ENCODE measurements around the gene ACSL3. TPM values are rescaled to one million over a fixed set of nuclear protein-coding genes. Genes with fewer than 3 reads are reported as not detected.
"Not testable (repeated sequence)": the region's sequence is repeated elsewhere in the genome, so short reads cannot be mapped to it uniquely, and the experiment has no call there.

The ACSL3 gene
- total RNA-seq, 4 donors from 2014 or later: 22.4 to 54.1 (median 42.3) TPM

GRCh38 chr2:222837643-222838056, 23.2 kb upstream of the ACSL3 start:
- in situ Hi-C loops (cut with MboI; ENCODE audit: low pct_ligation_motif_present in 1 of 4, low pct_unique_long_range_greater_than_20kb in 1 of 4, low sequenced_read_pairs in 3 of 4): no loop called here
- 70 to 75% methylated on average over 4 of the region's 4 CpGs for WGBS, 2 donors (ENCODE audit: low coverage in 1 of 2)
- Histone ChIP-seq H3K36me3 (no peaks in the 10 kb centered on the region), H3K27me3 (no peaks in the 10 kb centered on the region), H3K4me3 (no peak overlapping the region), H3K4me1 (peaks cover 0 to 21% (median 5%) of the 10 kb centered on the region in 4 donors), H3K9me3 (no peaks in the 10 kb centered on the region), H3K27ac (no peak overlapping the region)
- TF ChIP-seq CTCF (IDR thresholded peaks at IDR 0.05): no peak
- no peak for TF ChIP-seq POLR2AphosphoS5 (IDR thresholded peaks at IDR 0.05)
- TF ChIP-seq EP300 (IDR thresholded peaks at IDR 0.05; ENCODE audit: low read depth): no peak
- TF ChIP-seq POLR2A (IDR thresholded peaks at IDR 0.05): no peak
- DNase-seq: no peak
- intact Hi-C loops (cut with DNase I; ENCODE audit: low total_unique reads): no loop called here

GRCh38 chr2:222840060-222840802, 20.6 kb upstream of the ACSL3 start:
- Histone ChIP-seq H3K9me3 (no peaks in the 10 kb centered on the region), H3K36me3 (no peaks in the 10 kb centered on the region), H3K4me3 (no peak overlapping the region), H3K27ac (no peak overlapping the region), H3K4me1 (peaks cover 0 to 19% (median 6%) of the 10 kb centered on the region in 4 donors), H3K27me3 (no peaks in the 10 kb centered on the region)
- intact Hi-C loops (cut with DNase I; ENCODE audit: low total_unique reads) (no loop called here), in situ Hi-C loops (cut with MboI; ENCODE audit: low pct_ligation_motif_present in 1 of 4, low pct_unique_long_range_greater_than_20kb in 1 of 4, low sequenced_read_pairs in 3 of 4) (no loop called here)
- DNase-seq: no peak
- no peak for TF ChIP-seq POLR2AphosphoS5 (IDR thresholded peaks at IDR 0.05)
- TF ChIP-seq CTCF (IDR thresholded peaks at IDR 0.05): no peak
- WGBS, 2 donors (ENCODE audit: low coverage in 1 of 2): 79 to 82% methylated on average over 3 of the region's 3 CpGs

- peaks cover 0 to 11% (median 4%) of the 10 kb centered on the region in 4 donors for H3K4me1 ChIP-seq
- in situ Hi-C loops (cut with MboI; ENCODE audit: low pct_ligation_motif_present in 1 of 4, low pct_unique_long_range_greater_than_20kb in 1 of 4, low sequenced_read_pairs in 3 of 4): no loop called here
- peak overlapping the region; percentile 22 to 59 (median 40) for H3K27ac ChIP-seq
- TF ChIP-seq EP300 (IDR thresholded peaks at IDR 0.05; ENCODE audit: low read depth) (no peak), CTCF (IDR thresholded peaks at IDR 0.05) (no peak), POLR2AphosphoS5 (IDR thresholded peaks at IDR 0.05) (no peak), POLR2A (IDR thresholded peaks at IDR 0.05) (no peak)
- H3K4me3 ChIP-seq: no peak overlapping the region
- no peaks in the 10 kb centered on the region for H3K27me3 ChIP-seq
- no peaks in the 10 kb centered on the region for H3K36me3 ChIP-seq
- H3K9me3 ChIP-seq: no peaks in the 10 kb centered on the region
- intact Hi-C loops (cut with DNase I; ENCODE audit: low total_unique reads): loop anchor here (1.0 kb wide), 1 partner anchor 30 kb away; no protein-coding TSS in a partner anchor
- no peak for DNase-seq
- WGBS, 2 donors (ENCODE audit: low coverage in 1 of 2): 32 to 43% methylated on average over 3 of the region's 3 CpGs
These were observed 18.2 kb upstream of the ACSL3 start for GRCh38 chr2:222842491-222843174.

GRCh38 chr2:222844323-222844722, 16.5 kb upstream of the ACSL3 start:
- TF ChIP-seq CTCF (IDR thresholded peaks at IDR 0.05): no peak
- Histone ChIP-seq H3K36me3 (no peaks in the 10 kb centered on the region), H3K27ac (peak overlapping the region in 2 of 4 donors; percentile 11 to 21), H3K4me1 (peaks cover 0 to 11% (median 4%) of the 10 kb centered on the region in 4 donors), H3K4me3 (no peak overlapping the region), H3K27me3 (no peaks in the 10 kb centered on the region), H3K9me3 (no peaks in the 10 kb centered on the region)
- no peak for DNase-seq
- 66 to 67% methylated on average over 6 of the region's 6 CpGs for WGBS, 2 donors (ENCODE audit: low coverage in 1 of 2)
- in situ Hi-C loops (cut with MboI; ENCODE audit: low pct_ligation_motif_present in 1 of 4, low pct_unique_long_range_greater_than_20kb in 1 of 4, low sequenced_read_pairs in 3 of 4) (no loop called here), intact Hi-C loops (cut with DNase I; ENCODE audit: low total_unique reads) (no loop called here)

- peaks cover 0 to 11% (median 4%) of the 10 kb centered on the region in 4 donors for H3K4me1 ChIP-seq
- H3K27ac ChIP-seq; H3K36me3 ChIP-seq; in situ Hi-C loops (cut with MboI; ENCODE audit: low pct_ligation_motif_present in 1 of 4, low pct_unique_long_range_greater_than_20kb in 1 of 4, low sequenced_read_pairs in 3 of 4); H3K9me3 ChIP-seq; H3K4me3 ChIP-seq; DNase-seq; intact Hi-C loops (cut with DNase I; ENCODE audit: low total_unique reads); H3K27me3 ChIP-seq: not testable (repeated sequence)
- WGBS, 2 donors (ENCODE audit: low coverage in 1 of 2): 98 to 100% methylated on average over 1 to 3 of the region's 3 CpGs
These were observed 15.5 kb upstream of the ACSL3 start for GRCh38 chr2:222845314-222845713.

All from transverse colon (tissue), 4 donors.